GM18499 (cell line): Measurements from ENCODE around the gene OTUB2.

ENCODE experiments used
- ATAC-seq: cut with Tn5 transposase; IDR thresholded peaks from one replicate; pipeline ENCODE4 v1.9.1; 2021; ENCODE audit warnings: moderate number of reproducible peaks; ENCODE audit not compliant: insufficient read depth, unreplicated experiment

OTUB2 gene

DNA sequence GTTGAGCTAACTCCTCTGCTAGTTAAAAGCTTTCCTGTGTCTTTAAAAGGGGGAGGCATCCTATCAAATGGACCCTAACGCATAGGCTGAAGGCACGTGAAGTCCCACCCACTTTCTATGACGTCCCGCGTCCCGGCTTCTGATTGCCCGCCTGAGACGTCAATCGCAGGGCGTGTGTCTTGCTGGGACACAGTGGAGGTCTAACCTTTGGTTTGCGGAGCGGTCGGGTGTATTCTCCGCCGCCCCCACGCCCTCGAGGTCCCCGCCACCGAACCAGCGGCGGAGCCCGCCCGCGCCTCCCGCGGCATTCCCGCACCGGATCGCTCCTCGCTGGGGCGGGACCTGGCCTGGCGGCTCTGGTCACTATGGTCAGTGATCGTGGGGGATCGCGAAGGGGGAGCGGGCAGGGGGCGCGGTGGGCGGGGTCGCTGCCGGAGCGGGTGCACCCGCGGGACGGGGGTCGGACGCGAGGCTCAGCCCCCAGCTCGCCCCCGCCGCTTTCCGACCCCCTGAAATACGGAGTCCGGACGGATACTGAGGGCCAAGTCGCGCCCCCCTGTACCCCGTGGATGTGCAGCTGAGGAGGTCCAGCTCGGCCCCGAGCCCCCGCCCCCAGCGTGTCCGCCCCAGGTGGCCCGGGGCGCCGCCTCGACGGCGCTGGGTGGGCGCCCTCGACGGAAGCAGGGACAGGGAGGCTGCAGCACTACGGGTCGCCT lies at the start of gene OTUB2:
Gene OTUB2 (plus strand): TSS at position 168 of the 716 bp plus-strand sequence. CDS start 198 bp downstream, at position 366.
- peak; percentile 98 for ATAC-seq

DNA sequence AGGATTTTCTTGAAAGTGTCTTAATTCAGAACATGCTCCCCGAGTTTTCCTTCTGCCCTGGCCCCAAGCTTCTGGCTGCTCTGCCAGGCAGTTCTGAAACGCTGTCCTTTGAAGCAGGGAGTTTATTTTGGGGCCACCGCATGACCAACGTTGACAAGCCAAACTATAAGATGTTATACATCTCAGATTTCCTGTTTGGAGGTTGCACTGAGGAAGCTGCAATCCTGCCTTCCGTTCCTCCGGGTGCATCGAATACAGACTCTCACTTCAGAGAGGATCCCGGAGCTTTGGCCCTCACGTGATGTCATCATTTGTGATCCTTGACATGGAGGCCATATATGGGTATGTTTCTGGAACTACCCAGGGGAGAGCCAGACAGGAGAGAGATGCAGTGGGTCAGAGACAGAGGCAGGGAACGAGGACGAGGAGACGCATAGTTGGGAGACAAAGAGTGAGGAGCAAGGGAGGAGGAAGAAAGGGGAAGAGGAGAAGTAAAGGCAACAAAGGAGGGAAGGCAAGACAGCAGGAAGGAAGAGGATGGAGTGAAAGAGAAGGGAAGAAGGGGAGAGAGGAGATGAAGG lies 49.6 kb upstream of the OTUB2 start, which contains the start of gene ASB2:
Gene ASB2 (minus strand): TSS at position 94 of the 581 bp plus-strand sequence. CDS start 12,031 bp downstream, outside the sequence.
- no peak for ATAC-seq

DNA sequence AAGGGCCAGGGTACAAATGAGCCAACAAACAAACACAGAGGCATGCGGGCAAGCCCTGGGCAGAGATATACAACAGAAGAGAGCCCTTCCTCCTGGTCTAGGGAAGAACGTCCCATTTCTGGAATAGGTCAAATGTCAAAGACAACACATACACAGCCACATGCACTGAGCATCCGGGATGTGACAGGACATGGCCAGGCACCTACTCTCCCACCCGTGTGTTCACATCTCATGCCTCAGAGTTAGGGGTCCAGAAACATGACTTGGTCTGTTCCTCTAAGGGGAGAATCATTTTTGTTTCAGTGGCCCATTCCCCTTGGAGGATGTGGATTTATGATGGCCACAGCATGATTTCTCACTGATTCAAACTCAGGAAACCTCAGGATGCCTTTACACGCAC lies 49.0 kb upstream of the OTUB2 start:
- ATAC-seq, result no peak

DNA sequence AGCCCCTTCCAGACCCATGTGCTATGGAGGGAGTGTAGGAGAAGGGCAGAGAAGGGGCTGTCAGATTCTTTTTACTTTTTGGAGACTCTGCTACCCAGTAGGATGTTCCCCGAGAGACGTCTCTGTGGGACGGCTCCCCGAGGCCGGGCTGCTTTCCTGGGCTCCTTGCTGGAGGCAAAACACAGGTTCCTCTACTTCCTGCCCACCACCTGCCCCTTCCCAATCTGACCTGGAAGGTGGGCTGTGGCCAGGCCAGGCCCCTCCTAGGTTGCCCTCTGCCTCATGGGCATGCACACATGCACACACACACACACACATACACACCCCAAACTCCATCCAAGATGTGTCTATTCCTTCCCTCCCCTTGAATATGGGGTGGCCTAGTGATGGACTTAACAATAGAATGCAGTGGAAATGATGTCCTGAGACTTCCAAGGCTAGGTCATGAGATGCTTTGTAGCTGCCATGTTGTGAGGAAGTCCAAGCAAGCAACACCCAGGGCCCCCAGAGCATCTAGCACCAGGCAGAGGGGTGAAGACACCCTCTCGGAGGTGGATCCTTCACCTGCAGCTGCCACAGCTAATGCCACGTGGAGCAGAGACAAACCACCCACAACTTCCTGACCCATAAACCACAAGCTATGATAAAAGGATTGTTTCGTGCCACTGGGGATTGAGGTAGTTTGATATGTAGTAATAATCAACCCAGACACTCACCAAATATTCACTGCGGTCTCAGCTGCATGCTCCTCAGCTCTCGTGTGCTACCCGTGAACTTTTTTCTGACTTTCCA lies 48.2 kb upstream of the OTUB2 start:
- no peak for ATAC-seq

DNA sequence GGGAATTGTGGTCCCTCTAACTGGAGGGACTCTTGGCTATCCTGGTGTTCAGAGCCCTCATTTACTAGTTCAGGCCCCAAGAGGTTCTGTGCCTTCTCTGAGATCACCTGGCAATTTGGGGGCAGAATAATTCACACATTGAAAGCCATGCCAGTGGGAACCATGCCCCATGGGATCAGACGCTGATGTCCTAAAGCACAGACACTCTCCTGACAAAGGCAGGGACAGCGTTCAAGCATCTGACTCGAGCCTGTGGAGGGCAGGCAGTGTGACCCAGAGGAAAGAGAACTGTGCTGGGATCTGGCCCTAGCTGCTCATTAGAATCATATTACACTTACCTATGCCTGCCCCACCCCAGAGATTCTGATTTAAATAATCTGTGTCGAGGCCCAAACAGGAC lies 47.4 kb upstream of the OTUB2 start:
- ATAC-seq, result no peak

DNA sequence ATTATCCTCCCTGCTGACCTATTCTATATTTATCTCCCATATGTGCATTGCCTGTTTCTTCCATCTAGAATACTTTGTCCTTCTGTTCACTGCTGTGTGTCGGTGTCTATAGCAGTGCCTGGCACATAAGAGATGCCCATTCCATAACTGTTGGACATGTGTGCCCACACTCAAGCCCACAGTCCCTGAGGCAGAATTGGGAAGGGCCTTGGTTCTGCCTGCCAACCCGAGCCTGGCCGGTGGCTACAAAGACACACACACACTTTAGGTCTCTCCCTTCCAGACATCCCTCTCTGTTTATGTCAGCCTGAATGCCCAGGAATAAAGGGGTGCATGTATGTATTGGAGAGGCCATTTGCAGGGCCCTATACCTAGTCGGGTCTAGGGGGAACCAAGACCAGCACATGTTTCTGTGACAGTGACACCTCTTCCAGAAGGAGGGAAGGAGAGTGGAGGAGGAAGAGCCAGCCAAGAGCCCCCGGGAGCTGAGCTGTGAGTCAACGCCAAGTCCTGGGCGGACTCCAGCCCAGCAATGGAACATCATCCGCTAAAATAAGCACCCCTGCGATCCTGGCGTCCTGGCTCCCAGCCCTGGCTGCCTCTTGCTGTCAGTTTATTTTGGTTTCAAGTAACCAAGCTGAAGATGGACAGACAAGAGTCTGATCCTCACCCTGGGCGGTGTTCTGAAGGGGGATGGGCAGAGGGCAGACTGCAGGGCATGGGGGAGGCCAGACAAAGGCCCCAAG lies 45.5 kb upstream of the OTUB2 start:
- ATAC-seq, result no peak

DNA sequence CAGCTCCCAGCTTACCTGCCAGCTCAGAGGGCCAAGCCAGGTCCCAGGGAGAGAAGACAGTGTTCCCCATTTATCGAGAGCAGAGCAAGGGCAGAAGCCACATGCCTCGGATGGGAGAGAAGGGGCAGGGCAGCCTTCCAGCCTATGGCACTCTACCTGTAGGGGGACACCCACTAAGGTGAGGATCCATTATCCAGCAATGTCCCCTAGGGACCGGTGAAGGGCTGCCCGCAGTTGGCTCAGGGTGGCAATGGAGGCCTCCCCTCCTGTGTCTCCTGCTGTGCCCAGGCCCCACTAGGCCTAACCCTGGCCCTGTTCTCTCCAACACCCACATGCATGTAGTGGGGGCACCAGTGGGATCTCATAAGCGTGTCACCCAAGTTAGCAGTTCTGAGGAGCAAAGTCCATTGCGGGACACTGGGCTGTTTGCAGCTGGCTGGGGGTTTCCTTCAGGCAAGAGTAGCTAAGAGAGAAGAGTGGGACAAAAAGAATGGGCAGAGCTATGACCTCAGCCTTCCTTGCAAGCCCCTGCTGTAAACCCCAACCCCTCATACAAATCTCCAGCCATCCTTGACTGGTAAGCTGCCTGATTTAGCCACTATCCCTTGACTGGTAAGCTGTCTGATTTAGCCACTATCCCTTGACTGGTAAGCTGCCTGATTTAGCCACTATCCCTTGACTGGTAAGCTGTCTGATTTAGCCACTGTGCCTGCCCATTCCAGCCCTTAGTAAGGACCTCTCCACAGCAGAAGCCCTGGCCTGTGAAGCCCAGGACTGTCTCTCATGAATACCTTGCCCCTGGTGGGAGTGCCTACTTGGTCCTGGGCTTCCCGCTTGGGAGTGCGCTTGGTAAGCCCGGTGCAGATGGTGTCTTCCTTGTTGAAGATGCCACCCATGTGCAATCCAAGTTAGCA lies 44.6 kb upstream of the OTUB2 start:
- ATAC-seq, result no peak

DNA sequence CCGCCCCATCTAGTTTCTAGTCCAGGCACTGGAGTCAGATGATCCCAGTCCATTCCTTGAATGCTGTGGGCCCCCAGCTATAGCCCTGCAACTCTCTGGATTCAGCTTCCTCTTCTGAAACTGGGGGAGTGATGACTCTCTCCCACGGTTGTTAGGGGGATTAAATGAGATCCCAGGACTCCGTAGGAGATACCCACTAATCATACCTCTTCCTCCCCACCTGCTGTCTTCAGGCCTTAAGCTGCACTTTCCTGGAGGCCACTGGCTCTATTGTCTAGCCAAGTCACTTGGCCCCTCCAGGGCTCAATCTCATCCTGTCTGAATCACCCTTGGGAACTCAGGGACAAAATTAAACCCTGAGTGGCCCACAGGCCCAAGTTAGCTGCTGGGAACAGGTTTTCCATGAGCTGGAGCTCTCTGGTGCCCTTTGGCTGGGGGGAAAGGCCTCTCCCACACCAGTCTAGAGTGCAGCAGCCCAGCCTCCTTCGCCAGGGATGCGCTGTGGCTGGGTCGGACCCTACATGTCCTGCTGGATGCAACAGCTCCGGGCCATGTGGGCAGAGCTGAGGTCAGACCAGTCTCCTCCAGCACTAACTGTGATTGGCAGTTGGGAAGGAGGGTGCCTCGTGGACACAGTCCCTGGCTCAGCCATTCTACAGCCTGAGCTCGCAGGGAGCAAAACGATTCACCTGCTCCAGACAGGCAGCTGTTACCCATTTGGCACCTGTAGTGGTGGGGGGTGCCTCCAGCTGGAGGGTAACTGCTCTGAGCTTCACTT lies 43.7 kb upstream of the OTUB2 start:
- ATAC-seq, result no peak

DNA sequence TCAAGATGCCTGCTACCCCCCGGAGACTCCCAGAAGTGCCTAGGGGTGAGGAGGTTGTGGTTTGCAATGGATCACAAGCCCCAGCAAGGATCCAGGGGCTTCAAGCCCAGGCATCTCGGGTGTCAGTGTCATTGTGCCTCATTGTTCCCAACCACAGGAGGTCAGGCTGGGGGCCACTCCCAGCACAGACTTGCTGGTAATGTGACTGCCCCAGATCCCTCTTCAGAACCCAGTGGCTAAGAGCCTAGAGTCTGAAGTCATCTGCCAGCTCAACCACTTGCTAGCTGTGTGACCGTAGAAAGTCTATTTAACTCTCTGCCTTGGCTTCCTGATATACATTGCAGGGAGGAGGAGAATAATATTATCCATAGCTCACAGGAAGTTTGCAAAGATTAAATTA lies 42.1 kb upstream of the OTUB2 start:
- no peak for ATAC-seq

DNA sequence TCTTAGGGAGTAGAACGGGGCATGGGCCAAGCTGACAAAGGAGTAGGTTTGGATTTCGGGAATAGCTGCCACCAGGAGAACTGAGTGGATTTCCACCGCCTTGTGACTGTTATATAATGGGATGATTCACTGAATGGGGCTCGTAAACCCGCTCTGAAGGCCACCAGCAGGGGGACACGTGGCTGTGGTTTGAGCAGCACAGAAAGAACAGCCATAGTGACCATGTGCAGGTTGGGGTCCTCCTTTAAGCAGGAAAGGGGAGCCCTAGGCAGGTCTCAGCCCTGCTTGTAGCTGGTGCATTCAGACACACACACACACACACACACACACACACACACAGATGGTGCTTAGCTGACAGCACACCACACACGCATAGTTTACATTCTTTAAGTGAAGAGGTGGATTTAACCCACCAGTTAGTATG lies 41.1 kb upstream of the OTUB2 start:
- ATAC-seq, result no peak

DNA sequence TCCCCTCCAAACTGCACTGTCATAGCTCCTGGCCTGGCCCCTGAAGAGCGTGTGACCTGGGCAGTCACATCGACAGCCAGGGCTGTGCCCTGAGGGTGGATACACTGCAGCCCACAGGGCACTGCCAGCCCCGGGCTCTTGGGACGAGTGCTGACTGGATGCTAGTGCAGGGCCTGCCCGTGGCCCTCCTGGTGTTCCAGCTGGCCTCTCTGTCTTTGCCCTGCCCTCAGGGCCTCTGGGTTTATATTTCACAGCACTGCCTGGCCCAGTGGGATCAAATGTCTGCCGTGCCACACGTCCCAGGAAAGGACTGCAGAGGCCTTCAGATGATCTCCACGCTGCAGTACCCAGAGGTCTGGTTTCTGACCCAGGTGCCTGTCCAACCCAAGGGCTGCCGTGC lies 39.2 kb upstream of the OTUB2 start:
- no peak for ATAC-seq

DNA sequence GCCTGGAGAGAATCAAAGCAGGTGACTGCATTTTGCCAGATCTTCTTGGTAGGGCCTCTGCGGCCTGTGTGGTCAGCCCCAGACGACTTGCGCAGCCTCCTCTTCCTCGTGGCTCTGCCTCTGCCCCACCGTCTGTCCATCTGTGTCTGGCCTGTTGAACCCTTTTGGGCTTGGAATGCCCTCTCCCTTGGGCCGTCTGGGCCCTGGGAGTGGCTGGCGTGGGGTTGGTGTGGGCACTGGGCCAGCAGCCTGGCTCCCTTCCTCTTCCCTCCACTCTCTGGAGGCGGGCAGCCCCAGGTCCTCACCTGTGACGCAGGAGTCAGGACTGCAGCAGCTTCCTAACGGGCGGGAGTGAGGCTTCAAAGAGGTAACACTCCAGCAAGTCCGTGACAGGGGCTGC lies 38.8 kb upstream of the OTUB2 start:
- ATAC-seq, result no peak

DNA sequence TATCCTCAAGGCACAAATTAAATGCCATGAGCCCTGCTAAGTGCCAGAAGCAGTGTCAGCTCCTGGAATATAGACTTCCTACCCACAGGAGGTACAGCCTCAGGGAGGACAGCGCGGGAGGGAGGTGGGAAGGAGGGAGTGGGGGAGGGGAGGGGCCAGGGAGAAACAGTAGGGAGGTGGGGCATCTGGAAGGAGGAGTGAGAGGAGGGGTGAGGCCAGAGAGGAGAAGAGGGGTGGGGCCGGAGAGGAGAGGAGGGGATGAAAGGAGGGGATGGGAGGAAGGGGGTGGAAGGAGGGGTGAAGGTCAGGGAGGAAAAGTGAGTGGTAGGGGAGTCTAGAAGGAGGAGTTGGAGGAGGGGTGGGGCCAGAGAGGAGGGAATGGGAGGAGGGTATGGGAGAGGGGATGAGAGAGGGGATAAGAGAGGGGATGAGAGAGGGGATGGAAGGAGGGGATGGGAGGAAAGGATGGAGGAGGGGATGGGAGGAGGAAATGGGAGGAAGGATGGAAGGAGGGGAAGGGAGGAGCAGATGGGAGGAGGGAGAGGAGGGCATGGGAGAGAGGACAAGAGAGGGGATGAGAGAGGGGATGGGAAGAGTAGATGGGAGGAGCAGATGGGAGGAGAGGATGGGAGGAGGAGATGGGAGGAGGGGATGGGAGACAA lies 38.2 kb upstream of the OTUB2 start:
- no peak for ATAC-seq

DNA sequence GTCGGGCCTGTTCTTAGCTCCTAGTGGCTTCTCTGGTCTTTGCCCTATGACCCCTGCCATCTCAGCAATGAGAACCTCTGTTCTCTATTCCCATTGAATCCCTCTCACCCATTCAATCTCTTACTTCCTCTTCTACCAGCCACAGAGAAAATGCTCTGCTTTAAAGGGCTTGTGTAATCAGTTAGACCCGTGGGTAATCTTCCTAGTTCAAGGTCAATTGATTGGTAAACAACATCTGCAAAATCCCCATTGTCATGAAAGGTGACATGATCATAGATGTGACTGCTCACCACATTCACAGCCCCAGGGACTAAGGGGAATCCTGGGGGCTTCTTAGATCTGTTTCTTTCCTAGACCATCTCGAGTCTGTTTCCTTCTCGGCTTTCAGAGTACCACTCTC lies 36.2 kb upstream of the OTUB2 start:
- no peak for ATAC-seq

DNA sequence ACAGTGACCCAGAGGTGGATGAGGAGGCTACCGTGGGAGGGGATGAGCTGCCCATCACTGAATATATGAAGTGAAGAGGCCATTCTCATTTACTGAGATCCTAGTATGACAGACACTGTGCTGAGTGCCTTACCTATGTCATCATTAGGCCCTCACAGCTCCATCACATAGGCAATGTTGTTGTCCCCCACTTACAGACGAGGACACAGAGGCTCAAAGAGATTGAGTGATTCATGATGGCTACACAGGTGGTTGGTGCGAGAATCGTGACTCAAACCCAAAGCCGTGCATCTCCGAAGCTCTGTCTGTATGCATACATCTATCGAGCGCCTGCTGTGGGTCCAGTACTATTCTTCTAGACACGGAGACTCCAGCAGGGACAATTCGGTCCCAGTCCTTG lies 34.9 kb upstream of the OTUB2 start:
- ATAC-seq, result no peak

DNA sequence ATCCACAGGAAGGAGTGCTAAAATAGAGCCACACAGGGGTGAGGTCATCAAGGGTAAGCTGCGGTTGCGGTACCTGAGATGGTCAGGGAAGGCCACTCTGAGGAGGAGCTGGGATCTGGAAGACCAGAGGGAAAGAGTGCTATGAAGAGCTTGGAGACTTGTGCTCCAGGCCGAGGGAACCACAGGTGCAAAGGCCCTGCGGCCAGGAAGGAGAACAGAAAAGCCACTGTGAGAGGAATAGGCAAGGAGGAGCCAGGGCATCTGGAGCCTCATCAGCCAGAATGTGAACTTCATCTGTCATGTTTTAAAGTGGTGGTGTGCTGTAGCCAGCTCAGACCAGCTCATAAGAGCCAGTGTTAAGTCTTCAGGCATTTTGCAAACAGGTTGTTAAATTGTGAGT lies 34.5 kb upstream of the OTUB2 start:
- ATAC-seq, result no peak

DNA sequence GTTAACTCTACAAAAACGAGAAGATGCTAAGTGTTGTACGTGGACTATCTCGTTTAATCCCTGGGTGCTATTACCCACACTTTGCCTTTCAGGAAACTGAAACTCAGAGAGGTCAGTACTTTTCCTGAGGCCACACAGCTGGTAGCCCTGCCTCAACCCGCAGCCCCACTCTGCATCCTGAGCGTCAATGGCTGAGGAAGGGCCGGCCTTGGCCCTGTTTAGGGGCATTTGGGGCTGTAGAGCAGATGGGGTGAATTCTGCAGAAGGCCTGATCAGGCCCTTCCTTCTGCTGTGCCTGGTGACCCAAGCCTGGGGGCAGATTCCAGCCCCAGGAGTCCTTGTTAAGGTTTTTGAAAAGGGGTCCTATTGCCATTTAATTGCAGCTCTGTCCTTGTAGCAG lies 32.8 kb upstream of the OTUB2 start:
- no peak for ATAC-seq

DNA sequence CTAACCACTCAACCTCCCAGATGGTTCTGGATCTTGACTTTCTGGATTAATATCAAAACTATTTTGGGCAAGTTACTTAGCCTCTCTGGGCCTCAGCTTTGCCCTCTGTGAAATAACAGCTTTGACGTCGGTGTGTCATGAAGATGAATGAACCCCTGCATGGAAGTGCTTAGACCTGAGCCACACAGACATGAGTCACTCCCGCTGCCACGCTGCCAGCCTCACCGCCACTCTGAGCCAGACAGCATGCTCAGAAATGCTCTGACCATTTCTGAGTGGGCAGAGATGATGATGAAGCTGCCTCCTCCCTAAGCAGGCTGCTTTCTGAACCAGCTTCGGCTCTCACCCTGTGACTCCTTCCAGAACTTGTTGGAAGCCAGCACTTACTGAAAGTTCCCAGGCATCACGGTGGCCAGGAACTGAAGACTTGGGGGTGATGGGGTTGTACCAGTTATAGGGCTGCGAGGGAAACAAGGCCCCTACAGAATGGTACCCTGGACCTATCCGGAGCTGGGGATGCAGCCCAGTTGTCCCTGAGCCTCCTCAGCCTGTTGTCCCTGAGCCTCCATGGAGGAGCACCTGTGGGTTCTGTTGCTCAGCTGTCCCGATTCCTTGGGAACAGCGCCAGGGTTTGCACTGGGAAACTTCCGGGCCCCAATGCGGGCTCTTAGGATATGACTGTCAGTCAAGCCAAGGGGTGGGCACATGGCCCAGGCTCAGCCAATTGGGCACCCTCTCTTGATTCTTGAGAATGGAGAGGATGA lies 31.0 kb upstream of the OTUB2 start:
- no peak for ATAC-seq
